OCI-LY3 (cell line): Measurements from ENCODE around the gene INSYN2A.

ENCODE experiments used
- EZH2phosphoT487 ChIP-seq: fragments of 200-600 bp; shearing (Covaris generic); IDR thresholded peaks from 2 replicates; pipeline ENCODE4 v1.6.1; 2018; ENCODE audit warnings: antibody characterized with exemption, mixed run types, low read depth
- TF ChIP-seq, protein P1 (sequence below): fragments of 200-600, 300-600 bp; sonication (generic); IDR thresholded peaks from 2 replicates; pipeline ENCODE4 v1.5.1; 2014; ENCODE audit warnings: antibody characterized with exemption, low read length, low read depth

DNA sequence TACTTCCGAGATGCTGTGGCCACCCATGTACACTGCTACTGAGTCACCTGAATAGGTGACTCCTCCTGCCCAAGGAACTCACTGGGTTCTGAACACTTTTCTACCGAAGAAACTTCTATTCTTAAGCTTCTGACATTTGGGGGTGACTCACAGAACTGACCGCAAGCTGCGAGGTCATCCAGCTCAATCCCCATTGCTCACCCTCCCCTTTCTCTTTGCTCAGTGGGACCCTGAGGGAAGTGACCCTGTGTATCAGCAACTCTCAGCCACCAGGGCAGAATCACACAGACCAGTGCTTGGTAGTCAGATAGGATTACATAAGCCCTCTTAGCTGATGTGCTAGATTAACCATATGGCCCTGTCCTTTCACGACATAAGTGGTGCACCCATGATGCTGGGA is 46.3 kb downstream of the INSYN2A start:
- TF ChIP-seq, protein P1, sequence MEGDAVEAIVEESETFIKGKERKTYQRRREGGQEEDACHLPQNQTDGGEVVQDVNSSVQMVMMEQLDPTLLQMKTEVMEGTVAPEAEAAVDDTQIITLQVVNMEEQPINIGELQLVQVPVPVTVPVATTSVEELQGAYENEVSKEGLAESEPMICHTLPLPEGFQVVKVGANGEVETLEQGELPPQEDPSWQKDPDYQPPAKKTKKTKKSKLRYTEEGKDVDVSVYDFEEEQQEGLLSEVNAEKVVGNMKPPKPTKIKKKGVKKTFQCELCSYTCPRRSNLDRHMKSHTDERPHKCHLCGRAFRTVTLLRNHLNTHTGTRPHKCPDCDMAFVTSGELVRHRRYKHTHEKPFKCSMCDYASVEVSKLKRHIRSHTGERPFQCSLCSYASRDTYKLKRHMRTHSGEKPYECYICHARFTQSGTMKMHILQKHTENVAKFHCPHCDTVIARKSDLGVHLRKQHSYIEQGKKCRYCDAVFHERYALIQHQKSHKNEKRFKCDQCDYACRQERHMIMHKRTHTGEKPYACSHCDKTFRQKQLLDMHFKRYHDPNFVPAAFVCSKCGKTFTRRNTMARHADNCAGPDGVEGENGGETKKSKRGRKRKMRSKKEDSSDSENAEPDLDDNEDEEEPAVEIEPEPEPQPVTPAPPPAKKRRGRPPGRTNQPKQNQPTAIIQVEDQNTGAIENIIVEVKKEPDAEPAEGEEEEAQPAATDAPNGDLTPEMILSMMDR = no peak
- TF ChIP-seq EZH2phosphoT487 = no peak
